GM12892 (cell line): Measurements from ENCODE around the gene ABCB1.

Experiments
- POLR2A ChIP-seq: IDR thresholded peaks from 2 replicates; pipeline ENCODE4 v1.6.1; 2011; ENCODE audit warnings: low read depth, low read length, control low read depth
- POLR2AphosphoS5 ChIP-seq: IDR thresholded peaks from 2 replicates; pipeline ENCODE4 v1.6.1; 2011; ENCODE audit warnings: low read depth, low read length, control low read depth
- TAF1 ChIP-seq: IDR thresholded peaks from 2 replicates; pipeline ENCODE4 v1.6.1; 2011; ENCODE audit warnings: low read depth, mild to moderate bottlenecking, control low read depth, low read length, borderline replicate concordance

DNA sequence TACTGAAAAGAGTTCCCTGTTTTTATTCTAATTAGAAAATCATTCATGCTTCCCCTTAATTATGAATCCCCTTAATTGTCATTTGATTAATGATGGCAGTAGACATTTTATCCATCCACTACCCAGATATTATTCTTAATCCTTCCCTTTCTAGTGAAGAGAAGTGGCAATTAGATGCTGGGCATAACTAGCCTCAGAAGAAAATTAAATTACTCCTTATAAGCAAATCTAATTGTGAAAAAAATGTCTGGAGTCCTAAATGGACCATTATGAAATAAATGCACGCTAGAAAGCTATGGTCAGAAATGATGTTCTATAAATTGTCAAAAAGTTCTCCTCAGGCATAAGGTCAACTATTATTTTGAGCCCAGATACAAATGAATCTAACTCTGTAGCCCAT is 4.5 kb downstream of the ABCB1 start:
- no peak for TF ChIP-seq POLR2AphosphoS5
- TF ChIP-seq POLR2A = no peak
- no peak for TF ChIP-seq TAF1
